ENCODE data around the gene APBA1.

The APBA1 gene

DNA sequence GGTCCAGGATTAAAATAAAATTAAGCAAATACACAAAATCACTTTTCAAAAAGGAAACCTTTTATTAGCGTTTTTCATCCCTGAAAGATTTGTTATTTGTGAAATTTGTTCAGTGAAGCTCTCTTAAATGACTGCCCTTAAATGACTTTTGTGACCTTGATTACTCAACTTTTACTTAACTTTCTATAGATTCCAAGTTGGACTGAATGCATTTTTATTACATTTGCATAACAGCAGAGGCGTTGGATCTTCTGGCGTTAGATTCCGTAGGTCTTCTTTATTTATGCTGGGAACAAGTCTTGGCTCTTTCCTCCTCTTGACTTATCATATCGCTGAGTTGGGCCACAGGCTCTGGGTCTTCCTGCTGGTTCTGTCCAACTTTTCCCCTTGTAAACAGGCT lies 78.4 kb downstream of the APBA1 start:
- H3K4me3 ChIP-seq (ENCODE audit: low read depth, low read length), result no peak overlapping the region
- DNase-seq (ENCODE audit: low read depth), result no peak
- TF ChIP-seq, protein P1, sequence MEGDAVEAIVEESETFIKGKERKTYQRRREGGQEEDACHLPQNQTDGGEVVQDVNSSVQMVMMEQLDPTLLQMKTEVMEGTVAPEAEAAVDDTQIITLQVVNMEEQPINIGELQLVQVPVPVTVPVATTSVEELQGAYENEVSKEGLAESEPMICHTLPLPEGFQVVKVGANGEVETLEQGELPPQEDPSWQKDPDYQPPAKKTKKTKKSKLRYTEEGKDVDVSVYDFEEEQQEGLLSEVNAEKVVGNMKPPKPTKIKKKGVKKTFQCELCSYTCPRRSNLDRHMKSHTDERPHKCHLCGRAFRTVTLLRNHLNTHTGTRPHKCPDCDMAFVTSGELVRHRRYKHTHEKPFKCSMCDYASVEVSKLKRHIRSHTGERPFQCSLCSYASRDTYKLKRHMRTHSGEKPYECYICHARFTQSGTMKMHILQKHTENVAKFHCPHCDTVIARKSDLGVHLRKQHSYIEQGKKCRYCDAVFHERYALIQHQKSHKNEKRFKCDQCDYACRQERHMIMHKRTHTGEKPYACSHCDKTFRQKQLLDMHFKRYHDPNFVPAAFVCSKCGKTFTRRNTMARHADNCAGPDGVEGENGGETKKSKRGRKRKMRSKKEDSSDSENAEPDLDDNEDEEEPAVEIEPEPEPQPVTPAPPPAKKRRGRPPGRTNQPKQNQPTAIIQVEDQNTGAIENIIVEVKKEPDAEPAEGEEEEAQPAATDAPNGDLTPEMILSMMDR (IDR thresholded peaks at IDR 0.05; ENCODE audit: insufficient read depth, low read depth, low read length, missing control alignments), result no peak

DNA sequence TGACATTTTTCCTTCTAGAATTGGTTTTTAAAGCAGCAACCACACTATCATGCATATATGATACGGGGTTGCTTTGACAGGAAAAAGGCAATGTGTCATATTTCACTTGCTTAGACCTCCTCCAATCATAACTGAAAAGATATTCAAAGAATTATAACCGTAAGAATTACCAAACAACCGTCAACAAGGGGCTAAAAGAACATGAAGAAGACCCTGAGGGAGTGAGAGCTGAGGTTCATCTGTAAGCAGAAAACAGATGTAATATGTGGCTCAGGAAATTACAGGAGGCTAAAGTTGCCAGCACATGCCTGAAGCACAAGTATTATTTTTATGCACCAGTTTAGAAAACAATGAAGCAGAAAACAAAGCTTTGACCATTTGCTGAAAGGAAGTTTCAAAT lies 78.9 kb downstream of the APBA1 start:
- TF ChIP-seq, protein P1 (IDR thresholded peaks at IDR 0.05; ENCODE audit: insufficient read depth, low read depth, low read length, missing control alignments), result no peak
- H3K4me3 ChIP-seq (ENCODE audit: low read depth, low read length), result no peak overlapping the region
- DNase-seq (ENCODE audit: low read depth), result no peak

DNA sequence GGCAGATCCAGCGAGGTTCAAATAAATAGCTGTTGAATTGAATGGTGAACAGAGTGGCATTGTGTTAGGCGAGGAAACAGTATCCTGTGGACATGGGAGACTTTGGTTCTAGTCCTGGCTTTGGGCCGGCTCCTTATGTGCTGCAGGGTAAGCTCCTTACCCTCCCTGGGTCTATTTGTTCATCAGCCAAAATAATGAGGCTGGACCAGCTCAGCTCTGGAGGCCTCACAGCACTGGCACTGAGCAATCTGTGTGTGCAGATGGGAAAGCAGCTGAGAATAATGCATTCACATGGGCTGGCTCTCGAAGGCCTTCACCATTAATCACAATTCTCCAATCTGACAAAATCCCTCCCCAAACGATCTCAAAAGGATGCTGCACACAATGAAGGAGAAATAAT lies 81.9 kb downstream of the APBA1 start:
- TF ChIP-seq, protein P1 (IDR thresholded peaks at IDR 0.05; ENCODE audit: insufficient read depth, low read depth, low read length, missing control alignments), result no peak
- H3K4me3 ChIP-seq (ENCODE audit: low read depth, low read length), result no peak overlapping the region
- no peak for DNase-seq (ENCODE audit: low read depth)

DNA sequence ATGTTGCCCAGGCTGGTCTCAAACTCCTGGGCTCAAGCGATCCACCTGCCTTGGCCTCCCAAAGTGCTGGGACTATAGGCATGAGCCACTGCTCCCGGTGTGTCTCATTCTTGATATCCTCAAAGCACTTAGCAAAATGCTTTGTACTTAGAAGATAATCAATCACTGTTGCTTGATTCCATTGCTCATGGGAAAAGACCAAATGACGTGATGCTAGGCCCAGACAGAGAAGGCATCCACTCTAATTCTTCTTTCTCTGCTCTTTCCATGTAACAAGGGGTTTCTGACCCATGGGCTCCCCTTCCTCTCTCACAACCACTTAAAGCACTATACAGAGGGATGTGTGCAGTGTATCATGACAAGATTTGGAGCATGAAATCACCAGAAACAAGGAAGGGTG lies 83.0 kb downstream of the APBA1 start:
- TF ChIP-seq, protein P1 (IDR thresholded peaks at IDR 0.05; ENCODE audit: insufficient read depth, low read depth, low read length, missing control alignments), result no peak
- no peak for DNase-seq (ENCODE audit: low read depth)
- no peak overlapping the region for H3K4me3 ChIP-seq (ENCODE audit: low read depth, low read length)

DNA sequence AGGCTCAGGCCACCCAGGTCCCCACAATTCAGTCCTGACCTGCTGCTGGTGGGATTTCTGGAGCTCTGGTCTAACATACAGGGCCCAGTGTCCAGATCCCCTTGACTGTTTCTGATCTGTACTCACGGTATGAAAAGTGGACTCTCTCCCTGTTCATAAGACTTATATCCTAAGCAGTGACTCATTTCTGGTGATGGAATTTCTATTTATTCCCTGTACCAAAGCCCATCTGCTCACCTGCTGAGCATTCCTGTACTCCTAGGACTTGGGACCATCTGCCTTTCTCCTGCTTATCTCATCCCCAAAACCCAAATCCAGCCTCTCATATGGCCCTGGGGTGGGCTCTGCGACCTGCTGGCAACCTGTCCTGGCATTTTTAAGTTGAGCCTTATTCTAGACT lies 86.6 kb downstream of the APBA1 start:
- no peak for DNase-seq (ENCODE audit: low read depth)
- H3K4me3 ChIP-seq (ENCODE audit: low read depth, low read length), result no peak overlapping the region
- TF ChIP-seq, protein P1 (IDR thresholded peaks at IDR 0.05; ENCODE audit: insufficient read depth, low read depth, low read length, missing control alignments), result no peak

DNA sequence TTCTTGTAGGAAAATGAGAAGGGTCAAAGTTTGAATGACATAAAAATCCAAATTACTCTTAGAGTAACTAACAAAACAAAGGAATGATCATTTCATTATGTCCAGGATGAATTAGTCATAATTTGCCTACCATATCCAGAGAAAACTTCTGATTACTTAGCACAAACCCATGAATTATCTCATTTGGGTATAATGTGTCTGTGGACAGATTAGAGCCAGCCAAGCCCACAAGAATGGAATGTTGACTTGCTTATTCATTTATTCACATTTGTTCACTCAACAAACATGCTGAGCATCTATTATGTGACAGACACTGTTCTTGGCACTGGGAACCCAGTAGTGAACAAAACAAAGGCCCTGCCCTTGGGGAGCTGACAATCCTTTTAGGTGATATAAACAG lies 87.4 kb downstream of the APBA1 start:
- no peak overlapping the region for H3K4me3 ChIP-seq (ENCODE audit: low read depth, low read length)
- TF ChIP-seq, protein P1 (IDR thresholded peaks at IDR 0.05; ENCODE audit: insufficient read depth, low read depth, low read length, missing control alignments), result no peak
- DNase-seq (ENCODE audit: low read depth), result no peak

DNA sequence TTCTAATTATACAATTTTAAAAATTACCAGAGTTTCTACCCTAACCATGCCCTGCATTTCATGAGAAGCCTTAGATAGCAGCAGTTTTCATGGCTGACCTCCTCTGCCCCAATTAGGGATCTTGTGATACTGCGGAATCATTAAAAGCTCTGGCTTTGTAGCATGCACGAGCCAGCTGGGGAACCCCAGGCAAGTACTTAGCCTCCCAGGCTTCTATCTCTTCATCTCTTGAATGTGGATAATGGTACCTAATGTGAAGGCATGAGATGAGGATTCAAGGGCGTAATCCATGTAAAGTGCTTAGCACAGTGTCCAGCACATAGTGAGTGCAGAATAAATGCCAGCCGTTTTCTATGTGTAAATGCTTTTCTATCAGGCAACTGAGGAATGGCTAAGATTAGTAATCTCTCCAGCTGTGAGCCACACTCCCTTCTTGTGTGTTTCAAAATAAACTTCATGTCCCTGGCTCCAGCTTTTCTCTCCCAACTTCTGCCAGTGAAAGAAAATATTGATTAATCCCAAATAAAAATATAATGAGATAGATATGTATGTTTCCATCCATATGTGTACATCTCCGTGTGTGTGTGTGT lies 88.4 kb downstream of the APBA1 start:
- H3K4me3 ChIP-seq (ENCODE audit: low read depth, low read length), result no peak overlapping the region
- TF ChIP-seq, protein P1 (IDR thresholded peaks at IDR 0.05; ENCODE audit: insufficient read depth, low read depth, low read length, missing control alignments), result no peak
- no peak for DNase-seq (ENCODE audit: low read depth)

Data from GM12865 (cell line).